Testis (tissue), 3 donors: ENCODE measurements around the gene HOXA7. TPM values are rescaled to one million over a fixed set of nuclear protein-coding genes. Genes with fewer than 3 reads are reported as not detected.

Source experiments
- DNase-seq: peaks from one replicate; pipeline ENCODE4 v3.0.0-alpha.2; 2019
- H3K27ac ChIP-seq, 2 donors: fragments of 200-600 bp; sonication (generic); one replicate each; pipeline ENCODE4 v1.5.1; 2019
- H3K27me3 ChIP-seq: fragments of 200-600 bp; sonication (generic); one replicate; pipeline ENCODE4 v1.5.1; 2019
- H3K36me3 ChIP-seq: fragments of 200-600 bp; sonication (generic); one replicate; pipeline ENCODE4 v1.5.1; 2017; ENCODE audit warnings: low read depth; ENCODE audit errors: missing control alignments
- H3K4me1 ChIP-seq: fragments of 200-600 bp; sonication (generic); one replicate; pipeline ENCODE4 v1.5.1; 2019
- H3K4me3 ChIP-seq, 2 donors: fragments of 200-600 bp; sonication (generic); one replicate each; pipeline ENCODE4 v1.5.1; 2017 to 2019
- H3K9me3 ChIP-seq: fragments of 200-600 bp; sonication (generic); one replicate; pipeline ENCODE4 v1.5.1; 2017
- POLR2A ChIP-seq: fragments of 450-650 bp; IDR thresholded peaks from one replicate; pipeline ENCODE4 v1.6.1; 2017; ENCODE audit warnings: antibody characterized with exemption, mild to moderate bottlenecking, moderate library complexity
- WGBS, 2 donors: methylation state at CpG; one replicate each; pipeline ENCODE4 v1.1.5; 2018; 5-methylcytosine and 5-hydroxymethylcytosine counted together
- intact Hi-C: fragments of 100-400 bp; cut with DNase I; formaldehyde crosslinking; loops from one replicate; pipeline ENCODE4 v1.15.1; 2023; ENCODE audit warnings: low total_unique reads
- polyA plus RNA-seq: library from polyadenylated mRNA; stranded (reverse); fragments of 350-450 nt; fragmentation: Illumina TruSeq; extraction: RNeasy Lipid Tissue Mini Kit (QIAGEN cat#74804); gene quantifications from one replicate; pipeline ENCODE4 v1.2.3, GENCODE V29; 2014; ENCODE audit warnings: low read depth, low replicate concordance; ENCODE audit not compliant: insufficient read depth
- total RNA-seq, 2 donors: library from RNA; depleted of rRNA; stranded (reverse); fragments of >200 nt; gene quantifications; one replicate each; pipeline ENCODE4 v1.2.3, GENCODE V29; 2016
- TF ChIP-seq, protein P1 (sequence below), 3 experiments: fragments of 450-650 bp in 2 of 3; fragments of 200-600 bp in 1 of 3; sonication (generic) in 1 of 3; IDR thresholded peaks; one replicate each; pipeline ENCODE4 v1.5.1; 2016 to 2019; ENCODE audit warnings: antibody characterized with exemption in 3 of 3, mild to moderate bottlenecking in 2 of 3, moderate library complexity in 1 of 3

HOXA7 gene
- total and polyA plus RNA-seq, 3 donors from 2014 or later, result 3.1 to 13.1 (median 7.8) TPM

DNA sequence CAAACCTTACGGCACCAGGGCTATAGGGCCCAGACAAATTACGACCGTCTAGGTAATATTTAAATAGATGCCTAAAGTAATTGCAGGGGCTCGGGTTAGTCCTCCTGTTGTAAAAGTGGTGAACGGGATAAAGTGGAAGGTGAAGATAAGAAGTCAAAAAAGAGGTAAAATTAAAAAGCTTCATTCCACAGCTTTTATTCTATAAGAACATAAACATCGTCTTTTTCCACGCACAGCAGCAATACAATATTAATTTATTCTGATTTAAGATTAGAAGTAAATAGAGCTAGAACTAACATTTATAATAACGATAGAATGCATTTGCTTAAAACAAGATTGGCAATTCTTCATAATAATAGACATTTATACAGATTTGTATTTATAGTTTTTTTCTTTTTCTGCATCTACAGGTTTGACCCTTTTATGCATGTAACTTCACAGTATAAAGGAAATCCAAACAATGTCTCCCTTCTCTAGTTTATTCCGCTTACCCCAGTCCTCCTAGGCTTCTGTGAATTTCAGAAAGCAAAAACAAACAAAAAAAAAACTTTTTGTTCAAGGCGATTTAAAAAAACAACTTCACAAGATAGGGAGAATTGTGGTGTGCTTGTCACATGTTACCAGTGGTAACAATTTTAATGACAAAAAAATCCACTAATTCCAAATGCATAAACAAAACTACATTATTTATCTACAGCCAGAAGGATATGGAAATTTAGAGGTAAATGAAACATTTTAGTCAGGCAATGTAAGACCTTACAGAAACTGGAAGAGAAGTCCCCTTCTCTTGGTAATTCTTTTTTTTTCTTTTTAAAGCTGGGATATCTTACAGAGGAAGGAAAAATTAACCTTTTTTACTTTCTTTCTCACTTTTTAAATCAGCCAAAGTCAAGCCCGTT, 14.2 kb upstream of the HOXA7 start:
- H3K4me1 ChIP-seq, result peaks cover 12% of the 10 kb centered on the region
- no peak for DNase-seq

DNA sequence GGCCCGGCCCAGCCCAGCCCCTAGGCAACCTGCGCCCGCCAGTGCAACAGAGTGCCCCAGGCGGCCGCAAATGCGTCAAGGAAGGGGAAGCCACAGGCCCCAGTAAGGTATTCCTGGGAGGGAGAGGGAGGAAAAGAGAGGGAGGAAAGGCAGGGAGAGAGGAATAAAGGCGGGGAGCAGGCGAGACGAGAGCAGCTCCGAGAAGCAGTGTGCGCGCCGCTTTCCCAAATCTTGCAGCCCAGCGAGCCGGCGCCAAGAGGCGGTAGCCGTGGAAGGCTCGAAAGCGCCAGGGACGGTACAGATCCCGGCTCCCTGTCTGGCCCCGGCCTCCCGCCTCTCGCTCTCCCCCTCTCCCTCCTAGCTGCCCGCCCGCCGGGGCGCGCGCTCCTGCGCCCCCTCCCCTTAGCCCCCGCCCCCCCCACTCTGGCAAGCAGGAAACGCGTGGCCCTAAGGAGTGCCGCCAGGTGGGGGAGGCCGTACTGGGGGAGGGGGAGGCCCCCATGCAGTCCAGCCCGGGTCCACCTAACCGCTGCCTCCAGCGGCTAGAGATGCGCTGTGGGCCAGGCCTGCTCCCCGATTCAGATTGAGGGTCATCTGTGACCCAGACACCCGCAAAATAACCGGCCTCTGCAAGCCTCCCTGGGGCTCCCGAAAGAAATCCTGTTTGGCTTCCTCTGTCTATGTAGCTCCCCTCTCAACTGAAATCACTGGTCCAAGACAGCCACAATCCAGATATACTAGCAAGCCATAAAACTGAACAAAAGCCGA, 13.4 kb upstream of the HOXA7 start:
- DNase-seq, result no peak
- H3K9me3 ChIP-seq, result no peaks in the 10 kb centered on the region
- WGBS, 2 donors, result 3 to 8% methylated on average over 28 to 36 of the region's 46 CpGs
- no peak overlapping the region for H3K4me3 ChIP-seq
- H3K27me3 ChIP-seq, result peaks cover 4% of the 10 kb centered on the region
- TF ChIP-seq, protein P1, sequence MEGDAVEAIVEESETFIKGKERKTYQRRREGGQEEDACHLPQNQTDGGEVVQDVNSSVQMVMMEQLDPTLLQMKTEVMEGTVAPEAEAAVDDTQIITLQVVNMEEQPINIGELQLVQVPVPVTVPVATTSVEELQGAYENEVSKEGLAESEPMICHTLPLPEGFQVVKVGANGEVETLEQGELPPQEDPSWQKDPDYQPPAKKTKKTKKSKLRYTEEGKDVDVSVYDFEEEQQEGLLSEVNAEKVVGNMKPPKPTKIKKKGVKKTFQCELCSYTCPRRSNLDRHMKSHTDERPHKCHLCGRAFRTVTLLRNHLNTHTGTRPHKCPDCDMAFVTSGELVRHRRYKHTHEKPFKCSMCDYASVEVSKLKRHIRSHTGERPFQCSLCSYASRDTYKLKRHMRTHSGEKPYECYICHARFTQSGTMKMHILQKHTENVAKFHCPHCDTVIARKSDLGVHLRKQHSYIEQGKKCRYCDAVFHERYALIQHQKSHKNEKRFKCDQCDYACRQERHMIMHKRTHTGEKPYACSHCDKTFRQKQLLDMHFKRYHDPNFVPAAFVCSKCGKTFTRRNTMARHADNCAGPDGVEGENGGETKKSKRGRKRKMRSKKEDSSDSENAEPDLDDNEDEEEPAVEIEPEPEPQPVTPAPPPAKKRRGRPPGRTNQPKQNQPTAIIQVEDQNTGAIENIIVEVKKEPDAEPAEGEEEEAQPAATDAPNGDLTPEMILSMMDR (IDR thresholded peaks at IDR 0.05), result no peak
- TF ChIP-seq POLR2A, result no peak
- no peaks in the 10 kb centered on the region for H3K36me3 ChIP-seq
- no peak overlapping the region for H3K27ac ChIP-seq
- peaks cover 16% of the 10 kb centered on the region for H3K4me1 ChIP-seq
- intact Hi-C loops, result loop anchor here (10.0 kb wide), 1 partner anchor 795 kb away; no protein-coding TSS in a partner anchor

More for the DNA sequence above, 14.2 kb upstream of the HOXA7 start:
- intact Hi-C loops, result no loop called here
- 42 to 48% methylated on average over 11 of the region's 11 CpGs for WGBS, 2 donors
- Histone ChIP-seq H3K27me3 (peaks cover 4% of the 10 kb centered on the region), H3K4me3 (no peak overlapping the region), H3K9me3 (no peaks in the 10 kb centered on the region), H3K36me3 (no peaks in the 10 kb centered on the region), H3K27ac (no peak overlapping the region)
- TF ChIP-seq POLR2A, result no peak

DNA sequence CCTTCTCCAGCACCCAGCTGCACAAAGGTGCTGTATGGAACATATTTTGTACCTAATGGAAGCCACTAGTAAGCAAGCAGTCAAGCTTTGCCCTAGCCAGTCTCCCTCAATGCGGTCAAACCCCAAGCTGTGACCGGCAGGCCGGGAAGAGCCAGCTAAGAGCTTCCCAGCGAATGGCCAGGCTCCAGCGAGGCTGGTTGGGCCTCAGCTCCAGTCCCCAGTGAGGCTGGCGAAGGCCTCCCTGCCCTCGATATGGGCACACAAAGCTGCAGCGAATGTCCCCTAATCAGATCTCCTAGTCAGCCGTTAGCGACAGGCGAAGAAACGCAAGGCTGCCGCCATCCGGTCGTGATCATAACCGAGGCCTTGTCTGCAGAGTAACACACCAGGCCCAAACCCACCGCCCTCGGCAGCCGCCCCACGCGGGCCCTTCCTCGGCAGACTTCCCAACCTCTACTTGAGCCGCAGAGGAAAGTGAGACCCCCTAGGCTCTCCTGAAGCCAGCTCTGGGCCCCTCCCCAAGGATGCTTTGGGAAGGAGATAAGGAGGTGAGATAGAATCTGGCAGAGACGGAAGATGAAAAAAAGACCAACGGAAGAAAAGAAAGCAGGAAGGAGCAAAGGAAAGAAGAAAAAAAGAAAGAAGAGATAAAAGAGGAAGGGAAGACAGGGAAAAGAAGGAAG, 11.9 kb upstream of the HOXA7 start:
- 25 to 30% methylated on average over 12 to 25 of the region's 25 CpGs for WGBS, 2 donors
- TF ChIP-seq, protein P1 (IDR thresholded peaks at IDR 0.05), result no peak
- no peak for TF ChIP-seq POLR2A
- H3K4me1 ChIP-seq, result peaks cover 13% of the 10 kb centered on the region
- intact Hi-C loops, result loop anchor here (10.0 kb wide), 1 partner anchor 794 kb away; no protein-coding TSS in a partner anchor
- H3K27me3 ChIP-seq, result peaks cover 4% of the 10 kb centered on the region
- DNase-seq, result no peak
- H3K4me3 ChIP-seq, result no peak overlapping the region
- H3K36me3 ChIP-seq, result no peaks in the 10 kb centered on the region
- no peak overlapping the region for H3K27ac ChIP-seq
- no peaks in the 10 kb centered on the region for H3K9me3 ChIP-seq

DNA sequence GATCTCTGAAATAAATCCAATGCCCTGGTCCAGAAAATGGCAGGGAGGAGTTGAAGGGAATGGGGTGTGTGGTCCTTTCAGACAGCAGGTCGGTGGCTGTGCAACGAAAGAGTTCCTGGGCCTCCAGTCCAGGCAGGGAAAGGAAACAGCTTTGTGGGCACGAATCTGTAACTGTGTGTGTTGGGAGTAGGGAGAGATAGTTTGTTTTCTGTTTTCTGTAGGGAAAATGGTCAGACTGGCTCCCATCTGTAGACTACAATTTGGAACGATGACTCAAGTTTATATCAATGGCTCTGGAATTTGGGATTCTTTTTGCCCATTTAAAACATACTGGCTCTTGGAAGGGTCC, 11.4 kb upstream of the HOXA7 start:
- Histone ChIP-seq H3K4me3 (no peak overlapping the region), H3K4me1 (peaks cover 8% of the 10 kb centered on the region), H3K27me3 (peaks cover 4% of the 10 kb centered on the region), H3K9me3 (no peaks in the 10 kb centered on the region), H3K27ac (no peak overlapping the region), H3K36me3 (no peaks in the 10 kb centered on the region)
- TF ChIP-seq, protein P1 (IDR thresholded peaks at IDR 0.05), result no peak
- TF ChIP-seq POLR2A, result no peak
- 35 to 46% methylated on average over 4 of the region's 4 CpGs for WGBS, 2 donors
- DNase-seq, result no peak
- intact Hi-C loops, result loop anchor here (10.0 kb wide), 1 partner anchor 793 kb away; no protein-coding TSS in a partner anchor
